Small intestine (tissue), 7 donors: ENCODE results near the gene NUDT3. TPM values are rescaled to one million over a fixed set of nuclear protein-coding genes. Genes with fewer than 3 reads are reported as not detected.

Experiments
- DNase-seq, 2 donors: peaks; one replicate each; pipeline versions ENCODE4 v3.0.0 to v3.0.0-alpha.2; 2013
- FAIRE-seq: peaks from 2 replicates; lab custom pipeline; 2012; peaks lifted over from hg19 to GRCh38; lab: Jason Lieb, UNC
- H3K27ac ChIP-seq, 3 donors: one replicate each; pipeline ENCODE4 v1.5.1; 2013; ENCODE audit warnings: low read length in 2 of 3, mild to moderate bottlenecking in 2 of 3, control low read depth in 1 of 3, inconsistent platforms in 1 of 3, low read depth in 1 of 3, moderate library complexity in 1 of 3
- H3K27me3 ChIP-seq, 3 donors: one replicate each; pipeline ENCODE4 v1.6.1; 2013; ENCODE audit warnings: low read length in 3 of 3, inconsistent platforms in 1 of 3; ENCODE audit not compliant: control insufficient read depth in 3 of 3, insufficient read depth in 3 of 3
- H3K36me3 ChIP-seq, 3 donors: one replicate each; pipeline ENCODE4 v1.6.1; 2013; ENCODE audit warnings: low read length in 3 of 3, inconsistent platforms in 1 of 3, low read depth in 1 of 3, mild to moderate bottlenecking in 1 of 3, moderate library complexity in 1 of 3; ENCODE audit not compliant: control insufficient read depth in 3 of 3, insufficient read depth in 2 of 3
- H3K4me1 ChIP-seq, 3 donors: one replicate each; pipeline ENCODE4 v1.6.1; 2013; ENCODE audit warnings: low read length in 2 of 3, inconsistent platforms in 1 of 3, low read depth in 1 of 3, mild to moderate bottlenecking in 1 of 3, moderate library complexity in 1 of 3; ENCODE audit not compliant: control insufficient read depth in 3 of 3, insufficient read depth in 2 of 3
- H3K4me3 ChIP-seq, 3 donors: one replicate each; pipeline ENCODE4 v1.5.1; 2013; ENCODE audit warnings: low read length in 3 of 3, control low read depth in 1 of 3, inconsistent platforms in 1 of 3, low read depth in 1 of 3, mild to moderate bottlenecking in 1 of 3, moderate library complexity in 1 of 3
- H3K9me3 ChIP-seq, 2 donors: one replicate each; pipeline ENCODE4 v1.6.1; 2013; ENCODE audit warnings: low read depth in 1 of 2, low read length in 1 of 2; ENCODE audit not compliant: control insufficient read depth in 2 of 2, insufficient read depth in 1 of 2
- WGBS, 3 donors: extraction: QIAGEN DNeasy Blood & Tissue Kit; methylation state at CpG; one replicate each; pipeline ENCODE4 v1.1.7; 2013; 5-methylcytosine and 5-hydroxymethylcytosine counted together
- polyA plus RNA-seq, 4 donors: library from polyadenylated mRNA; stranded (reverse) in 3 of 4; unstranded in 1 of 4; fragments of 200-250 nt in 3 of 4; fragments of 120-200 nt in 1 of 4; gene quantifications; one replicate each; pipeline versions ENCODE4 v1.2.1 to v1.2.3, GENCODE V29; 2013
- donor health status: healthy with polysubstance abuse.
- donor health status: control.
- donor health status: control.
- donor health status: Bipolar disorder and iron deficiency.
- donor health status: healthy.

NUDT3 gene
- polyA plus RNA-seq, 4 donors: 6.5 to 13.4 (median 9.2) TPM

DNA sequence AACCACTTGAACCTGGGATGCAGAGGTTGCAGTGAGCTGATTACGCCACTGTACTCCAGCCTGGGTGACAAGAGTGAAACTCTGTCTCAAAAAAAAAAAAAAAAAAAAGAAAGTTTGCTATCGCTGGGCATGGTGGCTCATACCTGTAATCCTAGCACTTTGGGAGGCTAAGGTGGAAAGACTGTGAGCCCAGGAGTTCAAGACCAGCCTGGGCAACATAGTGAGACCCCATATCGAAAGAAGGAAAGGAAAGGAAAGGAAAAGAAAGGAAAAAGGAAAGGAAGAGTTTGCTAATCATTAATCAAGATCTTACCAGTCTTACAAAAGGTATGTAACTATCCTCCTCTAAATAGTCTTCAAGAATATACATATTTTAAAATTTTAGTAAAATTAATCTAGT is 88.3 kb downstream of the NUDT3 start:
- Histone ChIP-seq H3K9me3 (no peaks in the 10 kb centered on the region), H3K36me3 (peaks cover 0 to 3% (median 0%) of the 10 kb centered on the region in 3 donors), H3K4me3 (no peak overlapping the region), H3K4me1 (peaks cover 0 to 3% (median 0%) of the 10 kb centered on the region in 3 donors), H3K27me3 (no peaks in the 10 kb centered on the region), H3K27ac (no peak overlapping the region)
- DNase-seq (no peak), FAIRE-seq (no peak)
- WGBS, 3 donors: 92 to 96% (median 92%) methylated on average over 3 of the region's 3 CpGs

DNA sequence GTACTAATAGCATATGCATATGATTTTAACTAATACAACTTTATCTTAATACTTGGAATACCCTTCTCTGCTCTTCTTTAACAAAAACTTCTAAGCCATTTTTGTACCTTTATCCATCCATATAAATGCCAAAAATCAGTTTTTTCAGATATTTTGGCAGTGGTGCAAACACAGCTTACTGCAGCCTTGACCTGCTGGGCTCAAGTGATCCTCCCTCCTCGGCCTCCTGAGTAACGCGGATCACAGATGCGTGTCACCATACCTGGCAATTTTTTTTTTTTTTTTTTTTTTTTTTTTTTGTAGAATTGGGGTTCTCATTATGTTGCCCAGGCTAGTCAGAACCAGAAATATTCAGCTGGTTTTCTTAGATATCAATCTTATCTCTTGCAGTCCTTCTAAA is 89.5 kb downstream of the NUDT3 start:
- Histone ChIP-seq H3K4me1 (peaks cover 0 to 3% (median 0%) of the 10 kb centered on the region in 3 donors), H3K36me3 (peaks cover 0 to under 1% (median 0%) of the 10 kb centered on the region in 3 donors), H3K4me3 (no peak overlapping the region), H3K9me3 (no peaks in the 10 kb centered on the region), H3K27me3 (no peaks in the 10 kb centered on the region), H3K27ac (no peak overlapping the region)
- 97 to 98% (median 97%) methylated on average over 4 of the region's 4 CpGs for WGBS, 3 donors
- FAIRE-seq (no peak), DNase-seq (no peak)

DNA sequence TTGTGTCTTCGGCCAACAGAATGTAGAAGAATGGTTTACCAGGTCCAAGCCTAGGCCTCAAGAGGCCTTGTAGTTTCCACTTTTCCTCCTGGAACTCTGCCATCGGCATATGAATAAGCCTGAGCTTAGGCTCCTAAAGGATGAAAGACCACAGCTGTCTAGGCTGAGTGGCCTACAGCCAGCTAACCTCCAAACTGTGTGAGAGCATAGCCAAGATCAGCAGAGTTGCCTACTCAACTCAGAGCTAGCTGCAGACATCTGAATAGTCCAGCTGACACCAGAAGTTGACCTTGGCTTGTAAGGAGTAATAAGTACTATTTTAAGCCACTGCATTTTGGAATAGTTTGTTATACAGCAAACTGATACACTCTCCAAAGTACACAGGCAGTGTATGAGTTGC is 91.1 kb downstream of the NUDT3 start:
- WGBS, 3 donors: 62 to 91% (median 91%) methylated on average over 2 of the region's 2 CpGs
- Histone ChIP-seq H3K4me3 (no peak overlapping the region), H3K27ac (peak overlapping the region in 1 of 3 donors; percentile 49), H3K9me3 (no peaks in the 10 kb centered on the region), H3K36me3 (peaks cover 0 to 3% (median 0%) of the 10 kb centered on the region in 3 donors), H3K27me3 (no peaks in the 10 kb centered on the region), H3K4me1 (peaks cover 0 to 3% (median 0%) of the 10 kb centered on the region in 3 donors)
- no peak for FAIRE-seq
- DNase-seq: no peak

DNA sequence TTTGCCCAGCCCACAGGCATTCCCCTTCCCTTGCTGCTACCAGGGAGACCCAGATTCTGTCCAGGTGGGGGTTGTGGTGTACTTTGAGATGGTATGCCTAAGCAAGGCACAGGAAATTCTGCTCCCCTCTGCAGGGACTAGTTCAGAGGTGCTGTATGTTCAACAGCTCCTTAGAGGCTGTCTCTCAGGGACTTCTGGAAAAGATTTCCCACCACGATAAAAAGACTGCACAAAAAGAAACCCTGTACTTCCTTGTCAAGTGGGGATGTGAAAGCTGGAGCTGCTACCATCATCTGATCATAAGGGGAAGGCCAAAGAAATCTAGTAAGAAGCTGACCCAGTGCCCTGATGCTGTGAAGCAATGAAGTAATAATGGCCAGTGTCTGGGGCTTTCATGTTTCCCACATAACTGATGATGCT is 92.1 kb downstream of the NUDT3 start:
- FAIRE-seq (no peak), DNase-seq (no peak)
- no peak overlapping the region for H3K27ac ChIP-seq

DNA sequence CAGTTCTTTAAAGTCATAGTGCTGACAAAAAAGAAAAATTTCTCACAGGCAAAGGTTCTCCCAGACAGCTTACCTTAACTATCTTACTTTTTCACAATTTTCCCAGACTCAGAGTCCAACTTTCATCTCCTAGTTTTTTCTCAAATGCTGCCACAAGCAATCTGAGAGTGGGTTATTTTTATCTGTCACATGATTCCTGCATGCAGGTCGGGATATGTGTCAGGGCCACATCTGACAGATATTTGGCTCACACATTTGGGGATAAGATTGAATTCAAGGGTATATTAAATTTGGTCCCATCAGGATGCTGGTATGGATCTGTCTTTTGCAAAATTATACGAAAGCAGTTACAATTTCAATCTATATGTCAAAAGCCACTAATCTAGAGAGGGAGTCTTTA is 93.5 kb downstream of the NUDT3 start:
- no peak for FAIRE-seq
- Histone ChIP-seq H3K9me3 (no peaks in the 10 kb centered on the region), H3K4me1 (peaks cover 0 to 3% (median 0%) of the 10 kb centered on the region in 3 donors), H3K27ac (no peak overlapping the region), H3K4me3 (no peak overlapping the region), H3K36me3 (peaks cover 0 to 6% (median 0%) of the 10 kb centered on the region in 3 donors), H3K27me3 (no peaks in the 10 kb centered on the region)
- WGBS, 3 donors: 76 to 88% (median 82%) methylated on average over 2 of the region's 2 CpGs
- no peak for DNase-seq

More for the DNA sequence above, 92.1 kb downstream of the NUDT3 start:
- WGBS, 3 donors: 67 to 82% (median 76%) methylated on average over 1 of the region's 1 CpG
- peaks cover 0 to 3% (median 0%) of the 10 kb centered on the region in 3 donors for H3K4me1 ChIP-seq
- no peaks in the 10 kb centered on the region for H3K27me3 ChIP-seq
- H3K9me3 ChIP-seq: no peaks in the 10 kb centered on the region
- H3K36me3 ChIP-seq: peaks cover 0 to 5% (median 0%) of the 10 kb centered on the region in 3 donors
- H3K4me3 ChIP-seq: no peak overlapping the region

DNA sequence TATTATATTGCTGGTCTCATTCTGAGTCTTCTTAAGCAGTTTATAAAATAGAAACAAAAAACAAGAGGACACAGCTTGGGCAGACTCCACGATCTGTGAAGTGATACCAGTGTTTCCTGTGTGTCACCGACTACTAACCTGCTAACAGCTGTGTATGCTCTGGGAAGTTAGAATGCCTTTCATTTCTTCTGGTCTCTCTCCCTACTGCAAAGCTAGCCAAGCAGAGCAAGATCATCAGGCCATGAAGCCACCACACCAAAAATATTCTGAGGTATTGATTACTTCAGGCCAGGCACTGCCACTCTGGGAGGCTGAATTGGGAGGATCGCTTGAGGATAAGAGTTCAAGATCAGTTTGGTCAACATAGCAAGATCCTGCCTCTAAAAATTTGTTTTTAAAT is 96.7 kb downstream of the NUDT3 start:
- Histone ChIP-seq H3K27me3 (no peaks in the 10 kb centered on the region), H3K36me3 (peaks cover 0 to 20% (median 4%) of the 10 kb centered on the region in 3 donors), H3K4me3 (no peak overlapping the region), H3K27ac (peak overlapping the region in 1 of 3 donors; percentile 5), H3K9me3 (no peaks in the 10 kb centered on the region), H3K4me1 (no peaks in the 10 kb centered on the region)
- FAIRE-seq: no peak
- 65 to 81% (median 79%) methylated on average over 3 of the region's 3 CpGs for WGBS, 3 donors
- DNase-seq: no peak

DNA sequence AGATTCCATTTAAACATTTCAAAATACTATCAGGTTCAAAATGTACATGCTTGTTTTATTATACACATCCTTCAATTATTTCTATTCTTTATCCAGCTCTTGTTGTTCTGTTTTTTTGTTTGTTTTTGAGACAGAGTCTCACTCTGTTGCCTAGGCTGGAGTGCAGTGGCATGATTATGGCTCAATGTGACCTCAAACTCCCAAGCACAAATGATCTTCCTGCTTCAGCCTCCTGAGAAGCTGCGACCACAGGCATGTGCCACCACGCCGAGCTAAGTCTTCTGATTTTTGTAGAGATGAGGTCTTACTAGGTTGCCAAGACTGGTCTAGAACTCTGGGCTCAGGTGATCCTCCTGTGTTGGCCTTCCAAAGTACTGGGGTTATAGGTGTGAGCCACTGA is 99.5 kb downstream of the NUDT3 start:
- DNase-seq (no peak), FAIRE-seq (no peak)
- WGBS, 3 donors: 98 to 100% (median 100%) methylated on average over 3 of the region's 3 CpGs
- H3K27ac ChIP-seq: no peak overlapping the region
- H3K4me3 ChIP-seq: no peak overlapping the region
- no peaks in the 10 kb centered on the region for H3K27me3 ChIP-seq
- peaks cover 0 to 3% (median 0%) of the 10 kb centered on the region in 3 donors for H3K4me1 ChIP-seq
- H3K36me3 ChIP-seq: peaks cover 2 to 22% (median 4%) of the 10 kb centered on the region in 3 donors
- H3K9me3 ChIP-seq: no peaks in the 10 kb centered on the region

DNA sequence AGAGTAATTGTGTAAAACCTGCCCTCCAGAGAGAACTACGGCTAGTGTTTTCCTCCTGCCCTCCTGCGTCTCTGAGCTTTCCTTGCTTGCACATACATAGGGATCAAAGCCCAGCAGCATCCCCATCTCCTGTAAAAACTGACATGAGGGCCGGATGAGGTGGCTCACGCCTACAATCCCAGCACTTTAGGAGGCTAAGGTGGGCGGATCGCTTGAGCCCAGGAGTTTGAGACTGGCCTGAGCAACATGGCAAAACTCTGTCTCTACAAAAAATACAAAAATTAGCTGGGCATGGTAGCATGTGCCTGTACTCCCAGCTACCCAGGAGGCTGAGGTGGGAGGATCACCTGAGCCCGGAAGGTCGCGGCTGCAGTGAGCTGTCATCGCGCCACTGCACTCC is 103.3 kb downstream of the NUDT3 start:
- no peak for DNase-seq
- Histone ChIP-seq H3K27ac (peak overlapping the region in 1 of 3 donors; percentile 13), H3K9me3 (no peaks in the 10 kb centered on the region), H3K4me1 (peaks cover 0 to 3% (median 0%) of the 10 kb centered on the region in 3 donors), H3K27me3 (no peaks in the 10 kb centered on the region), H3K36me3 (peaks cover 2 to 20% (median 4%) of the 10 kb centered on the region in 3 donors), H3K4me3 (no peak overlapping the region)
- 90 to 95% (median 94%) methylated on average over 11 of the region's 11 CpGs for WGBS, 3 donors
- no peak for FAIRE-seq

DNA sequence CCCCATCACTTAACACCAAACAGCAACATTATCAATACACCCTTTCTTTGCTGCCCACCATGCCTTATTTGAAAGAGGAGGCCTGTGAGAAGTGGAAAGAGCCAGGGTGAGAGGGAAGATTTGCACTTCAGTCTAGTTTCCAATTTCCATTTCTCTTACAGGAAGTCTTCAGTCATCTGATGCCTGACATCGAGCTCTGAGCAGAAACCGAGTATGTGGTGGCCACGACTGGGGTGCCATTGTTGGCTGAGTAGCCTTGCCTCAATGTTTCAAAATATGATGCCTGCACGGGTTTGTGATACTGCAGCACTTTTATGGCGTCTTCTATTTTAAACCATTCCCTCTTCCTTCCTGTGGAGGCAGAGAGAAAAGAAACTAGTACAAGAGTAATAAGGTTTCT is 103.9 kb downstream of the NUDT3 start:
- H3K36me3 ChIP-seq: peaks cover 4 to 20% (median 4%) of the 10 kb centered on the region in 3 donors

More for the DNA sequence above, 103.9 kb downstream of the NUDT3 start:
- FAIRE-seq: no peak
- Histone ChIP-seq H3K27ac (no peak overlapping the region), H3K27me3 (no peaks in the 10 kb centered on the region), H3K4me1 (peaks cover 0 to 3% (median 0%) of the 10 kb centered on the region in 3 donors), H3K9me3 (no peaks in the 10 kb centered on the region), H3K4me3 (no peak overlapping the region)
- DNase-seq: no peak
- 51 to 79% (median 55%) methylated on average over 5 of the region's 5 CpGs for WGBS, 3 donors
